Muscle of arm (tissue), 12 donors: ENCODE results near the gene CDC42BPB. TPM values are rescaled to one million over a fixed set of nuclear protein-coding genes. Genes with fewer than 3 reads are reported as not detected.

Experiments
- DNase-seq: peaks from one replicate; pipeline ENCODE4 v3.0.0-alpha.2; 2013
- polyA plus RNA-seq, 12 donors: library from polyadenylated mRNA; unstranded; fragments of 120-200 nt; gene quantifications; one replicate each; pipeline ENCODE4 v1.2.1, GENCODE V29; 2013; ENCODE audit not compliant: insufficient read length in 12 of 12

The CDC42BPB gene
- polyA plus RNA-seq, 12 donors: 33.9 to 62.4 (median 52.0) TPM; not detected in 1

- DNase-seq: peak; percentile 77
Observed at GRCh38 chr14:103078420-103078749, 21.0 kb upstream of the CDC42BPB start.

- no peak for DNase-seq
Observed at GRCh38 chr14:103074729-103075367, 17.5 kb upstream of the CDC42BPB start.

DNA sequence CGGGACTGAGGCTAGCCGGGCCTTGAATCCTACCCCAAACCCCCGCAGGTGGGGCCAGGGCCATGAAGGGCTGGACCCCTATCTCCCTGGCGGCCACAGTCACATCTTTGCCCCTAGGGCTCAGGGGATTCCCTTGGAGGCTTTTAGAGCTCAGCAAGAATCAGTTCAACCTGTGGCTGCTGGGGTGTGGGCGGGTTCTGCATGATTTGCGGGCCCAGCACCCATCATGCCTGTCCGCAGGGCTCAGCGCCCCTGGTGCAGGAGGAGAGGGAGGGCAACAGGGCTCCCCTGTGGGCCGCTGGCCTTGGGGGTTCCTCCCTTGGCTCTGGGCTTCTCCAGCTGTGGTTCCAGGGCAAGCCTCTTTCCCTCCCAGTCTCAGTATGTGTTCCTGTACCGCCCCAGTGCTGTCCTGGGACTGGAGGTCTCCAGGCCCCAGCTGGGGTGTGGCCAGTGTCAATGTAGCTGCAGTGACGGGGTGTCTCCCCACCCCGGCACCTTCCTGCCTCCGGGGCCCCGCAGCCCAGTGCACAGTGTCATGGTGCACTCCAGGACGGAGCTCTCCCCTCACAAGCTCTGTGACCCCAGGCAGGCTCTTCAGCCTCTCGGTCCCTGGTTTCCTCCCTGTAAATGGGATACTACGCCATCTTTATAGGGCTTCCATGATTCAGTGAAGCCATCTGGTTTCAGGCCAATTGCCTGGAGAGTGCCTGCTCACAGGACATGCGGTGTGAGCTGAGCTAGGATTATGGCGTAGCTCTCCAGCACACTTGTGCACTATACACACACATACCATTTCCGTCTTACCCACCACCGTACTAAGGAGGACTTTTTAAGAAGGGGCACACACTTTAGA is 16.8 kb upstream of the CDC42BPB start:
- no peak for DNase-seq

DNA sequence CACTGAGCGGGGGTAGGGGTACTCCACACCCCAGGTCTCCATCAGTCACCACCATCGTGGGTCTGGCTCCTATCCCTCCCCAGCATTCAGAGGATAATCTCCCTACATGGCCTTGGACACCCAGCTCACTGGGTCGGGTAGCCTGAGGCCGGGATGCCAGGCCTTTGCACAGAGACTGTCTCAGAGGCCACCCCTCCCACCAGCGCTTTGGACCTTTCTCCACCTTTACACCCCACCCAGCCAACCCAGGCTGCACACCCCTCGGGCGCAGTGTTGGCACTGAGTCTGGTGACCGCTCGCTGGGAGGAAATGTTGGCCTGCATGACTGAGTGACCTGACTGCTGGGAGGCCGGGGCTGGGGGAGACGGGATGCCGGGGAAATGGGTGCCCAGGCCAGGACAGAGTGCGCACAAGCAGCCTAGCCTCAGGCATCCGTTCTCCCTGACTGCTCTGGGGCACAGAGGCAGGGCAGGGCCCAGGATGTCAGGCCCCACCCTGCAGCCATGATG is 16.1 kb upstream of the CDC42BPB start:
- no peak for DNase-seq

GRCh38 chr14:103072595-103073366 is 15.4 kb upstream of the CDC42BPB start:
- DNase-seq: no peak

GRCh38 chr14:103071544-103072251 is 14.3 kb upstream of the CDC42BPB start:
- DNase-seq: no peak

GRCh38 chr14:103070971-103071542 is 13.7 kb upstream of the CDC42BPB start:
- no peak for DNase-seq

- no peak for DNase-seq
Observed at GRCh38 chr14:103070263-103070885, 13.0 kb upstream of the CDC42BPB start.

GRCh38 chr14:103068351-103069073 is 11.2 kb upstream of the CDC42BPB start:
- DNase-seq: no peak

- DNase-seq: no peak
Observed at GRCh38 chr14:103067231-103067954, 10.0 kb upstream of the CDC42BPB start.

DNA sequence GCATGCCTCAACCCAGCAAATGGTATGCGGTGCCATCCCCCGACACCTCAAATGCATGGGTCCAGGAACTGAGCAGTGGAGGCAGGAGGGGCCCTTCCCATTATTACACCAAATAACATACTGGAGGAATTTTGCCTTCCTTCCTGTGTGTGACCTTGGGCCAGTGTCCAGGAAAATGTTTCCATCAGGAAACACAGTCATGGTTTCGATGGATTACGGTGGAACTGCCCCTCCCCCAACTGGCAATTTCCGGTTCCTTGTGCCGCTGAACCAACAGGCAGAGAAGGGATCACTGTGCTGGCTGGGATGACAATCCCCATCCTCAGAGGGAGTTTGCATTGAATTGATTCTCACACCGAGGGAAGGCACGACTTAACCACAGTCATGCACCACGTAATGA is 9.1 kb upstream of the CDC42BPB start:
- DNase-seq: no peak

DNA sequence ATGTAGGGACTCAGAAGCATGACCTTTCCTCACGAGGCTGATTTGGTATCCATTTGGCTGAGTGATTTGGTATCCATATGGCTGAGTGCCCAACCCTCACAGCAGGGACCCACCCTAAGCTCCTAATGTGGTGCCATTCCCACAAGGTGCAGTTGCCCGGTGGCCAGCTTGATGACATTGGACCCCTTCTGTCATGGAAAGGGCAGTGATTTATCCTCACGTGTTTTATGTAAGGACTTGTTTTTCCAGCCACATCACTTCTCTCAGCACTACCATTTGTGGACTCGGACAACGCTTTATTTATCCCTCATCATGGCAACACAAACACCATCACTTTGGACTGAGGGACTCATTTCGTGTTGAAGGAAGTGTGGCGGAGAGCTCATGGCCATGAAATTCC is 8.5 kb upstream of the CDC42BPB start:
- DNase-seq: no peak

- DNase-seq: no peak
Observed at GRCh38 chr14:103064978-103065377, 7.6 kb upstream of the CDC42BPB start.

DNA sequence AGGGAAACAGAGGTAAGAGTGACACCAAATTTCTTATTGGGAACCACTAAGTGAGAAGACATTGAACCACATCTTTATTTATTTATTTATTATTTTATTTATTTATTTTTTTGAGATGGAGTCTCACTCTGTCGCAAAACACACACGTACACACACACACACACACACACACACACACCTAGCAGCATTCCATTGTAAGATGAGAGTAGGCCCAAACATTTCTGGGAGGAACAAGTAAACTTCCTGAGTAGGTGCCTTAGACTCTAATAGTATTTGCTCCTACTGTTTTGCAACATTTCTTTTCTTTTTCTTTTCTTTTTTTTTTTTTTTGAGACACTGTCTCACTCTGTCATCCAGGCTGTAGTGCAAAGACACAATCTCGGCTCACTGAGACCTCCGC is 7.1 kb upstream of the CDC42BPB start:
- no peak for DNase-seq

- DNase-seq: no peak
Observed at GRCh38 chr14:103061482-103061976, 4.2 kb upstream of the CDC42BPB start.

- DNase-seq: no peak
Observed at GRCh38 chr14:103059556-103059955, 2.2 kb upstream of the CDC42BPB start.

- no peak for DNase-seq
Observed at GRCh38 chr14:103058164-103059055, 1.1 kb upstream of the CDC42BPB start.

DNA sequence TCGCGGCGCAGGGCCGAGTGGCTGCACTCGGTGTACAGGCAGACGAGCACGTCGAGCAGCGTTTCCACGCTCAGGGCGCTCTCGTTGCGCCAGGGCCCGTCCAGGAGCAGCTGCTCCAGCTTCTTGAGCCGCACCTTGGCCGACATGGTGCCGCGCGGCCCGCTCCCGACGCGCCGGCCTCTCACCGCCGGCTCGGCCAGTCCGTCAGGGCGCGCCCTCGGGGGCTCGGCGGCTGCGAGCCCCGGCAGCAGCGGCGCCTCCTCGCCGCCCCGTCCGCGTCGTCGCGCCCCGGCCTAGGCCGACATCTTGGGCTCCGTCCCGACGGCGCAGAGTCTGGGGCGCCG is 349 bp downstream of the CDC42BPB start:
- DNase-seq: no peak
